ENCODE results near the gene AP3S2.

DNA sequence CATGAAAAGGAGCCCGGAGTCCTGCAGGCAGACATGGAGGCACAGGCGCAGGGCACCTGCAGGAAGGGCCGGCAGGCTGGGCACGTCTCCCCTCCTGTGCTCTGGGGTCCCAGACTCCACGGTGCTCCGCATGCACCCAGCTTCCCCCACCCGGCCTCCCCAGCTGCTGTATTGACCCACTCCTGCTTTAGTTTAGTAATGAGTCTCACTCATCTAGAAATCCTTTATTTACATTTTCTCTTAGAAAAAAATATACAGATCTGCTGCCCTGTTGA is 109.2 kb downstream of the AP3S2 start:
- TF ChIP-seq ZNF331 (CRISPR knock-in tag; IDR thresholded peaks at IDR 0.05; ENCODE audit: low read depth) = no peak
- TF ChIP-seq, protein P1, sequence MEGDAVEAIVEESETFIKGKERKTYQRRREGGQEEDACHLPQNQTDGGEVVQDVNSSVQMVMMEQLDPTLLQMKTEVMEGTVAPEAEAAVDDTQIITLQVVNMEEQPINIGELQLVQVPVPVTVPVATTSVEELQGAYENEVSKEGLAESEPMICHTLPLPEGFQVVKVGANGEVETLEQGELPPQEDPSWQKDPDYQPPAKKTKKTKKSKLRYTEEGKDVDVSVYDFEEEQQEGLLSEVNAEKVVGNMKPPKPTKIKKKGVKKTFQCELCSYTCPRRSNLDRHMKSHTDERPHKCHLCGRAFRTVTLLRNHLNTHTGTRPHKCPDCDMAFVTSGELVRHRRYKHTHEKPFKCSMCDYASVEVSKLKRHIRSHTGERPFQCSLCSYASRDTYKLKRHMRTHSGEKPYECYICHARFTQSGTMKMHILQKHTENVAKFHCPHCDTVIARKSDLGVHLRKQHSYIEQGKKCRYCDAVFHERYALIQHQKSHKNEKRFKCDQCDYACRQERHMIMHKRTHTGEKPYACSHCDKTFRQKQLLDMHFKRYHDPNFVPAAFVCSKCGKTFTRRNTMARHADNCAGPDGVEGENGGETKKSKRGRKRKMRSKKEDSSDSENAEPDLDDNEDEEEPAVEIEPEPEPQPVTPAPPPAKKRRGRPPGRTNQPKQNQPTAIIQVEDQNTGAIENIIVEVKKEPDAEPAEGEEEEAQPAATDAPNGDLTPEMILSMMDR (conservative IDR thresholded peaks at IDR 0.05; ENCODE audit: low read depth in 2 of 2) = no peak
- TF ChIP-seq, protein P2, sequence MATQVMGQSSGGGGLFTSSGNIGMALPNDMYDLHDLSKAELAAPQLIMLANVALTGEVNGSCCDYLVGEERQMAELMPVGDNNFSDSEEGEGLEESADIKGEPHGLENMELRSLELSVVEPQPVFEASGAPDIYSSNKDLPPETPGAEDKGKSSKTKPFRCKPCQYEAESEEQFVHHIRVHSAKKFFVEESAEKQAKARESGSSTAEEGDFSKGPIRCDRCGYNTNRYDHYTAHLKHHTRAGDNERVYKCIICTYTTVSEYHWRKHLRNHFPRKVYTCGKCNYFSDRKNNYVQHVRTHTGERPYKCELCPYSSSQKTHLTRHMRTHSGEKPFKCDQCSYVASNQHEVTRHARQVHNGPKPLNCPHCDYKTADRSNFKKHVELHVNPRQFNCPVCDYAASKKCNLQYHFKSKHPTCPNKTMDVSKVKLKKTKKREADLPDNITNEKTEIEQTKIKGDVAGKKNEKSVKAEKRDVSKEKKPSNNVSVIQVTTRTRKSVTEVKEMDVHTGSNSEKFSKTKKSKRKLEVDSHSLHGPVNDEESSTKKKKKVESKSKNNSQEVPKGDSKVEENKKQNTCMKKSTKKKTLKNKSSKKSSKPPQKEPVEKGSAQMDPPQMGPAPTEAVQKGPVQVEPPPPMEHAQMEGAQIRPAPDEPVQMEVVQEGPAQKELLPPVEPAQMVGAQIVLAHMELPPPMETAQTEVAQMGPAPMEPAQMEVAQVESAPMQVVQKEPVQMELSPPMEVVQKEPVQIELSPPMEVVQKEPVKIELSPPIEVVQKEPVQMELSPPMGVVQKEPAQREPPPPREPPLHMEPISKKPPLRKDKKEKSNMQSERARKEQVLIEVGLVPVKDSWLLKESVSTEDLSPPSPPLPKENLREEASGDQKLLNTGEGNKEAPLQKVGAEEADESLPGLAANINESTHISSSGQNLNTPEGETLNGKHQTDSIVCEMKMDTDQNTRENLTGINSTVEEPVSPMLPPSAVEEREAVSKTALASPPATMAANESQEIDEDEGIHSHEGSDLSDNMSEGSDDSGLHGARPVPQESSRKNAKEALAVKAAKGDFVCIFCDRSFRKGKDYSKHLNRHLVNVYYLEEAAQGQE (IDR thresholded peaks at IDR 0.05; ENCODE audit: unreplicated experiment) = no peak
- TF ChIP-seq ZNF114 (CRISPR knock-in tag; IDR thresholded peaks at IDR 0.05) = no peak
- TF ChIP-seq JUNB (IDR thresholded peaks at IDR 0.05; ENCODE audit: unreplicated experiment) = no peak
- no peak for TF ChIP-seq POLR2AphosphoS5 (IDR thresholded peaks at IDR 0.05; ENCODE audit: low read depth)
- TF ChIP-seq EZH2phosphoT487 (IDR thresholded peaks at IDR 0.05; ENCODE audit: unreplicated experiment) = no peak
- no peak for TF ChIP-seq EZH2 (IDR thresholded peaks at IDR 0.05; ENCODE audit: low read depth, unreplicated experiment)
- TF ChIP-seq, protein P3, sequence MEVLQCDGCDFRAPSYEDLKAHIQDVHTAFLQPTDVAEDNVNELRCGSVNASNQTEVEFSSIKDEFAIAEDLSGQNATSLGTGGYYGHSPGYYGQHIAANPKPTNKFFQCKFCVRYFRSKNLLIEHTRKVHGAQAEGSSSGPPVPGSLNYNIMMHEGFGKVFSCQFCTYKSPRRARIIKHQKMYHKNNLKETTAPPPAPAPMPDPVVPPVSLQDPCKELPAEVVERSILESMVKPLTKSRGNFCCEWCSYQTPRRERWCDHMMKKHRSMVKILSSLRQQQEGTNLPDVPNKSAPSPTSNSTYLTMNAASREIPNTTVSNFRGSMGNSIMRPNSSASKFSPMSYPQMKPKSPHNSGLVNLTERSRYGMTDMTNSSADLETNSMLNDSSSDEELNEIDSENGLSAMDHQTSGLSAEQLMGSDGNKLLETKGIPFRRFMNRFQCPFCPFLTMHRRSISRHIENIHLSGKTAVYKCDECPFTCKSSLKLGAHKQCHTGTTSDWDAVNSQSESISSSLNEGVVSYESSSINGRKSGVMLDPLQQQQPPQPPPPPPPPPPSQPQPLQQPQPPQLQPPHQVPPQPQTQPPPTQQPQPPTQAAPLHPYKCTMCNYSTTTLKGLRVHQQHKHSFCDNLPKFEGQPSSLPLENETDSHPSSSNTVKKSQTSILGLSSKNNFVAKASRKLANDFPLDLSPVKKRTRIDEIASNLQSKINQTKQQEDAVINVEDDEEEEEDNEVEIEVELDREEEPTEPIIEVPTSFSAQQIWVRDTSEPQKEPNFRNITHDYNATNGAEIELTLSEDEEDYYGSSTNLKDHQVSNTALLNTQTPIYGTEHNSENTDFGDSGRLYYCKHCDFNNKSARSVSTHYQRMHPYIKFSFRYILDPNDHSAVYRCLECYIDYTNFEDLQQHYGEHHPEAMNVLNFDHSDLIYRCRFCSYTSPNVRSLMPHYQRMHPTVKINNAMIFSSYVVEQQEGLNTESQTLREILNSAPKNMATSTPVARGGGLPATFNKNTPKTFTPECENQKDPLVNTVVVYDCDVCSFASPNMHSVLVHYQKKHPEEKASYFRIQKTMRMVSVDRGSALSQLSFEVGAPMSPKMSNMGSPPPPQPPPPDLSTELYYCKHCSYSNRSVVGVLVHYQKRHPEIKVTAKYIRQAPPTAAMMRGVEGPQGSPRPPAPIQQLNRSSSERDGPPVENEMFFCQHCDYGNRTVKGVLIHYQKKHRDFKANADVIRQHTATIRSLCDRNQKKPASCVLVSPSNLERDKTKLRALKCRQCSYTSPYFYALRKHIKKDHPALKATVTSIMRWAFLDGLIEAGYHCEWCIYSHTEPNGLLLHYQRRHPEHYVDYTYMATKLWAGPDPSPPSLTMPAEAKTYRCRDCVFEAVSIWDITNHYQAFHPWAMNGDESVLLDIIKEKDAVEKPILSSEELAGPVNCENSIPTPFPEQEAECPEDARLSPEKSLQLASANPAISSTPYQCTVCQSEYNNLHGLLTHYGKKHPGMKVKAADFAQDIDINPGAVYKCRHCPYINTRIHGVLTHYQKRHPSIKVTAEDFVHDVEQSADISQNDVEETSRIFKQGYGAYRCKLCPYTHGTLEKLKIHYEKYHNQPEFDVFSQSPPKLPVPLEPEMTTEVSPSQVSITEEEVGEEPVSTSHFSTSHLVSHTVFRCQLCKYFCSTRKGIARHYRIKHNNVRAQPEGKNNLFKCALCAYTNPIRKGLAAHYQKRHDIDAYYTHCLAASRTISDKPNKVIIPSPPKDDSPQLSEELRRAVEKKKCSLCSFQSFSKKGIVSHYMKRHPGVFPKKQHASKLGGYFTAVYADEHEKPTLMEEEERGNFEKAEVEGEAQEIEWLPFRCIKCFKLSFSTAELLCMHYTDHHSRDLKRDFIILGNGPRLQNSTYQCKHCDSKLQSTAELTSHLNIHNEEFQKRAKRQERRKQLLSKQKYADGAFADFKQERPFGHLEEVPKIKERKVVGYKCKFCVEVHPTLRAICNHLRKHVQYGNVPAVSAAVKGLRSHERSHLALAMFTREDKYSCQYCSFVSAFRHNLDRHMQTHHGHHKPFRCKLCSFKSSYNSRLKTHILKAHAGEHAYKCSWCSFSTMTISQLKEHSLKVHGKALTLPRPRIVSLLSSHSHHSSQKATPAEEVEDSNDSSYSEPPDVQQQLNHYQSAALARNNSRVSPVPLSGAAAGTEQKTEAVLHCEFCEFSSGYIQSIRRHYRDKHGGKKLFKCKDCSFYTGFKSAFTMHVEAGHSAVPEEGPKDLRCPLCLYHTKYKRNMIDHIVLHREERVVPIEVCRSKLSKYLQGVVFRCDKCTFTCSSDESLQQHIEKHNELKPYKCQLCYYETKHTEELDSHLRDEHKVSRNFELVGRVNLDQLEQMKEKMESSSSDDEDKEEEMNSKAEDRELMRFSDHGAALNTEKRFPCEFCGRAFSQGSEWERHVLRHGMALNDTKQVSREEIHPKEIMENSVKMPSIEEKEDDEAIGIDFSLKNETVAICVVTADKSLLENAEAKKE (CRISPR knock-in tag; IDR thresholded peaks at IDR 0.05) = no peak
- TF ChIP-seq STAT1 (IDR thresholded peaks at IDR 0.05; ENCODE audit: unreplicated experiment) = no peak
- TF ChIP-seq CREB1 (CRISPR knock-in tag; IDR thresholded peaks at IDR 0.05; ENCODE audit: low read depth) = no peak
- TF ChIP-seq, protein P4, sequence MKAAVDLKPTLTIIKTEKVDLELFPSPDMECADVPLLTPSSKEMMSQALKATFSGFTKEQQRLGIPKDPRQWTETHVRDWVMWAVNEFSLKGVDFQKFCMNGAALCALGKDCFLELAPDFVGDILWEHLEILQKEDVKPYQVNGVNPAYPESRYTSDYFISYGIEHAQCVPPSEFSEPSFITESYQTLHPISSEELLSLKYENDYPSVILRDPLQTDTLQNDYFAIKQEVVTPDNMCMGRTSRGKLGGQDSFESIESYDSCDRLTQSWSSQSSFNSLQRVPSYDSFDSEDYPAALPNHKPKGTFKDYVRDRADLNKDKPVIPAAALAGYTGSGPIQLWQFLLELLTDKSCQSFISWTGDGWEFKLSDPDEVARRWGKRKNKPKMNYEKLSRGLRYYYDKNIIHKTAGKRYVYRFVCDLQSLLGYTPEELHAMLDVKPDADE (IDR thresholded peaks at IDR 0.05) = no peak

Data from GM23338 (cell line).